GM21528 (cell line): ENCODE data around the gene LRRC14B.
"Not testable (repeated sequence)": the region's sequence is repeated elsewhere in the genome, so short reads cannot be mapped to it uniquely, and the experiment has no call there.

ENCODE experiments used
- ATAC-seq: cut with Tn5 transposase; IDR thresholded peaks from one replicate; pipeline ENCODE4 v1.9.1; 2021; ENCODE audit warnings: mild to moderate bottlenecking, moderate library complexity; ENCODE audit not compliant: unreplicated experiment, low FRiP score

LRRC14B gene

DNA sequence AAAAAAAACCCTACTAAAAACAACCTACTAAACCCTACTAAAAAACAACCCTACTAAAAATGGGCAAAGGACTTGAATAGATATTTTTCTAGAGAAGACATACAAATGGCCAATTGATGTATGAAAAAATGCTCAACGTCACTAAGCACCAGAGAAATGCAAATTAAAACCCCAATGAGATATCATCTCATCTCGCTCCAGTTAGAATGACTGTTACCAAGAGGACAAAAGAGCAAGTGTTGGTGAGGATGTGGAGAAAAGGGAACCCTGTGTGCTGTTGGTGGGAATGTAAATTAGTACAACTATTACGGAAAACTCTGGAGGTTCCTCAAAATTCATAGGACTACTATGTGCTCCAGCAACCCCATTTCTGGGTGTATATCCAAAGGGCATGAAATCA is 37.6 kb downstream of the LRRC14B start:
- no peak for ATAC-seq

GRCh38 chr5:230711-231110 is 39.4 kb downstream of the LRRC14B start:
- no peak for ATAC-seq

- ATAC-seq = no peak
Measured at GRCh38 chr5:231661-232060, 40.4 kb downstream of the LRRC14B start.

GRCh38 chr5:233426-233825 is 42.1 kb downstream of the LRRC14B start:
- not testable (repeated sequence) for ATAC-seq

- no peak for ATAC-seq
Measured at GRCh38 chr5:234450-234849, 43.2 kb downstream of the LRRC14B start.

DNA sequence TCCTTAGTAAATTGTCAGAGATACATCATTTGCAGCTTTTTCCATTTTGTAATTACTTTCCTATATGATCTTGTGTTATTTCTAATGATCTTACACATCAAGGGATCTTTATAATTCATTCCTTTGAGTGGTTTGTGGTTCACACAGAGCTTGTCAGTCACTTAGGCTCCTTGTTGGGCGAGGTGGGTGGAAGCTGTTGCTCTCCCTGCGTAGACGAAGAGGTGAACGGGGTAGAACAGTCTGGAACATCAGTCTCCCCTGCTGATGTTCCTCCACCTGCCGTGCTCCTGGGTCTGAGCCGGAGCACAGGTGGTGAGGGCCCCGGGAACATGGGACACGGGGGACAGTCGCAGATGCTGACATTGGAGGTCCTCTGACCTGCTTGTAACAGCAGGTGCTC is 44.2 kb downstream of the LRRC14B start:
- not testable (repeated sequence) for ATAC-seq

- ATAC-seq = not testable (repeated sequence)
Measured at GRCh38 chr5:237931-238330, 46.6 kb downstream of the LRRC14B start.

GRCh38 chr5:240550-240949 is 49.3 kb downstream of the LRRC14B start:
- ATAC-seq = not testable (repeated sequence)

GRCh38 chr5:241045-241669 is 49.9 kb downstream of the LRRC14B start:
- not testable (repeated sequence) for ATAC-seq

- ATAC-seq = not testable (repeated sequence)
Measured at GRCh38 chr5:243683-244367, 52.5 kb downstream of the LRRC14B start.

- not testable (repeated sequence) for ATAC-seq
Measured at GRCh38 chr5:245717-246116, 54.4 kb downstream of the LRRC14B start.
